GM04504 (cell line): Measurements from ENCODE around the gene PSMD9.
A peak's percentile ranks its signal among the peaks of the same experiment; 100 is the strongest.
"Not testable (repeated sequence)": the region's sequence is repeated elsewhere in the genome, so short reads cannot be mapped to it uniquely, and the experiment has no call there.

Experiments
- DNase-seq: peaks from one replicate; pipeline ENCODE4 v3.0.0-alpha.2; 2012; ENCODE audit warnings: low read depth

Gene PSMD9

DNA sequence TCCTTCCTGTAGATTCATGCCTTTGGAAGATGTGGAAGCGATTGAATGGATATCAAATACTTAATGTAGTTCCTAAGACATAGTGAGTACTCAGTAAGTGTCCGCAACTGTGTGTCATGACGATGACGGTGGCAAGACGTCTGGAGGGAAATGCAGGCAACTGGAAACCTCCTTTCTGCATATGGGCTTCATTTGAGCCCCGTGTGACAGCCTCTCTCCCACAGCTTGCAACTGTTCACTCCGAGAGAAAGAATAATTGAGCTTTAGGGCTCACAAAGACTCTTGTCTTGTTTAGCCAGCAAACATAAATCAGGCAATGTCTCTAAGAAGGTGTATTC lies 36.7 kb downstream of the PSMD9 start:
- peak; percentile 62 for DNase-seq

- DNase-seq: no peak
Observed at GRCh38 chr12:121926874-121927706, 38.5 kb downstream of the PSMD9 start.

GRCh38 chr12:121927813-121928212 lies 39.2 kb downstream of the PSMD9 start:
- no peak for DNase-seq

GRCh38 chr12:121929545-121929944 lies 41.0 kb downstream of the PSMD9 start:
- not testable (repeated sequence) for DNase-seq

DNA sequence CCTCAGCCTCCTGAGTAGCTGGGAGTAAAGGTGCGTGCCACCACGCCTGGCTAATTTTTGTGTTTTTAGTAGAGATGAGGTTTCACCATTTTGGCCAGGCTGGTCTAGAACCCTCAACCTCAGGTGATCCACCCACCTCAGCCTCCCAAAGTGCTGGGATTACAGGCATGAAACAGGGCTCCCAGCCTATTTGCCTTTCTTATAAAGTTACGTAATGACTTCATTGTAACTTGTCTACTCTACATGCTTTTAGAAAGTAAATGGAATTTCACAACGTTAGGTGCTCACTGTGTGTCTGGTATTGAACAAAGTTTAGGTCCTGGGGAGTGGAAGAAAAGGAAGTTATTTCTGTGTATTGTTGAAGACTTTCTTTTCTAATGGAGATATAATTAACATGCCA lies 42.3 kb downstream of the PSMD9 start:
- no peak for DNase-seq

GRCh38 chr12:121932176-121932536 lies 43.6 kb downstream of the PSMD9 start:
- DNase-seq: no peak

GRCh38 chr12:121932914-121933521 lies 44.4 kb downstream of the PSMD9 start:
- DNase-seq: no peak

- no peak for DNase-seq
Observed at GRCh38 chr12:121933522-121934308, 45.1 kb downstream of the PSMD9 start.

DNA sequence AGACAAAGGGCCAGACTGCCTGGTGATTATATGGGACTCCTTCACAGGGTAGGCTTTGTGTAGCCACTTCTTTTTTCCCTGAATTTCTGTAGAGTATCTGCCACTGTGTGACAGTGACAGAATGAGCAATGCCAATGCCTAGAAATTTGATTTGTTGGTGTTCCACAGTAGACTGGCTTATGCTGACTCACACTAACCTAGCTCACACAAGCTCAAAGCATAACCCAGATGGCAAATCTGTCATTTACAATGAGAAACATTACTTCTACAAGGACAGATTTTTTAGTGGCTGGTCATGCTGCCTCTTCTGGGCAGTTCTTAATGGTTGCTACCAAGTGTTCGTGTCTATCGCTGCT lies 45.7 kb downstream of the PSMD9 start:
- DNase-seq: no peak

DNA sequence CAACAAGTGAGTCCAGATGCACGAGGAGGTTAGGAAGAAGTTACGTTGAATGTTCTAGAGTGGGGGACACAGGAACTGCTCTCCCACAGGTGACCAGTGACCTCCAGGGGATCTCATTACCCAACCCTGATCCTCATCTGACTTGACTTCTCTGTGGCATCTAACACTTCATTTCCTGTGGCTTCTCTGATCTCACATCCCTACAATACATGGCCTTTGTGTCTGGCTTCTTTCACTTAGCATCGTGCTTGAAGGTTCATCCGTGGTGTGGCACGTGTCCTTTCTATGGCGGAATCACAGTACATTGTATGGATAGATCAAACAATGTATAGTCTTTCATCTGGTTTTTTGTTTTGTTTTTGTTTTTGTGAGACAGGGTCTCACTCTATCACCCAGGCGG lies 49.1 kb downstream of the PSMD9 start:
- DNase-seq: no peak

- no peak for DNase-seq
Observed at GRCh38 chr12:121939186-121939585, 50.6 kb downstream of the PSMD9 start.

DNA sequence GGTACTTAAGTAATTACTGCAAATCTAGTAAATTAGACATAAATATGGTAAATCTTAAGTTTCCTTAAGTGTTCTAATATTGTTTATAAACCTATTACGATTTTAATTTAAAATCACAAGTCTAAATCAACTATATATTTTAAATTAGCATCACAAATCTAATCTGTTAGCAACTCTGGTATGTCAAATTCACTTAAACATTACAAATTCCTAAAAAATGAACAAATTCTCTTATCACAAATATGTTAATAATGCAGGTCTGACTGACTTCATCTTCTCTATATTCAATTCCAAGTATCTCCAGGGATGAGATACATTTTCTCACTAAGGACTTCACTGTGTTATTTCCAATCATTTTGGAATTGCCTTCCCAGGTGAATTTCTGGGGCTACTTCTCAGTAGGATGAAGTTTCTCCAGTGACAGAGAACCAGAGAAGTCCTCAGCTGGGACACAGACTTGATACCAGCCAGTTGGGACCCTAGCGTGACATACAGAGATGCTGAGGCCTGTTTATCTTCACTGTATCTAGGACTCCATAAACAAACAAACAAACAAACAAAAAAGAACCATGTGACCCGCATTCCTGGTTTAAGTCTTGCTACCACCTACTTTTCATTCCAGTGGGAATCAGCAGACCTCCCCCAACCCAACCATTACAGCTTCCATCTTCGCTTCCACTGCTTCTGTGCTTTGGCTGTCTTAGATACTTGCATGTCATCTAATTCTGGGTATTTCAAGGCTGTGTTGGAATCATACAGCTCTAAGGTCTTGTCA lies 51.6 kb downstream of the PSMD9 start:
- DNase-seq: no peak

DNA sequence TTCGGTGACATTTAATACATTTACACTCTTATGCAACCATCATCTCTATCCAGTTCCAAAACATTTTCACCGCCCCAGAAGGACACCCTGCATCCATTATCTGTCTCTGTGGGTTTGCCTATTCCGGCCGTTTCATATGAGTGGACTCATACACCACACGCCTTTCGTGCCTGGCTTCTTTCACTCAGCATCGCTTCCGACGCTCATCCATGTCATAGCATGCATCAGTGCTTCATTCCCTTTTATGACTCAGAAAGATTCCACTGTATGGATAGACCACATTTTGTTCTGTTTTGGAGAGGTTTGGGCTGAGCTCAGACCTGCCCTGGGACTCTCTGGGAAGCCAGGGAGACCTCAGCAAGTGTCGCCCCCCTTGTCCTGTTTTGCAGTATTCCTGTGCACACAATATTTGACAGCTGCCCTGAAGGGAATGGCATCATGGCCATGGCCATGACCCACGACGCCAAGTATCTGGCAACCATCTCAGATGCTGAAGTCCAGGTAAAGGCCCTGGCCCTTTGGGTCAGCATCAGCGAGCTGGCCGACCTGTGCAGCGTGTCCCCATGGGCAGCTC lies 53.6 kb downstream of the PSMD9 start:
- DNase-seq: no peak

GRCh38 chr12:121943926-121944325 lies 55.3 kb downstream of the PSMD9 start:
- DNase-seq: no peak

DNA sequence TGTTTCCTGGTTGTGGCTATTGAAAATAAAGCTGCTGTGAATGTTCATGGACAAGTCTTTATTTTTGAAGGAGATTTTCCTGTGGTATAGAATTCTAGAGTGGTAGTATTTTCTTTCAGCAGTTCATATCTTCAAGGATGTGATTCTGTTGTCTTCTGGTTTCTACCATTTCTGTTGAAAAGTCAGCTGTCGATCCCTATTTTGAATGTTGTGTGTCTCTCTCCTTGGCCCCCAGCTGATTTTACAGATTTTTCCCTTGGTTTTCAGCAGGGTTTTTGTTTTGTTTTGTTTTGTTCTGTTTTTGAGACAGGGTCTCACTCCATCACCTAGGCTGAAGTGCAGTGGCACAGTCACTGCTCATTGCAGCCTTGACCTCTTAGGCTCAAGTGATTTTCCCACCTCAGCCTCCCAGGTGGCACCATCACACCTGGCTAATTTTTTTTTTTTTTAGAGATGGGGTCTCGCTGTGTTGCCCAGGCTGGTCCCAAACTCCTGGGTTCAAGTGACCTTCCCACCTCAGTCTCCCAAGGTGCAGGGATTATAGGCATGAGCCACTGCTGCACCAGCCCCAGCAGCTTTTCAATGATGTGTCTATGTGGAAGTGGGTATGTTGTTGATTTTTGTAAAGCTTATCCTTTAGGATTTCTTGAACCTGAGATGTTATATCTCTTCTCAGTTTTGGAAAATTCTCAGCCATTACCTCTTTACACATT lies 57.9 kb downstream of the PSMD9 start:
- DNase-seq: no peak

- DNase-seq: no peak
Observed at GRCh38 chr12:121947981-121948380, 59.4 kb downstream of the PSMD9 start.

GRCh38 chr12:121949648-121950397 lies 61.2 kb downstream of the PSMD9 start:
- DNase-seq: no peak

DNA sequence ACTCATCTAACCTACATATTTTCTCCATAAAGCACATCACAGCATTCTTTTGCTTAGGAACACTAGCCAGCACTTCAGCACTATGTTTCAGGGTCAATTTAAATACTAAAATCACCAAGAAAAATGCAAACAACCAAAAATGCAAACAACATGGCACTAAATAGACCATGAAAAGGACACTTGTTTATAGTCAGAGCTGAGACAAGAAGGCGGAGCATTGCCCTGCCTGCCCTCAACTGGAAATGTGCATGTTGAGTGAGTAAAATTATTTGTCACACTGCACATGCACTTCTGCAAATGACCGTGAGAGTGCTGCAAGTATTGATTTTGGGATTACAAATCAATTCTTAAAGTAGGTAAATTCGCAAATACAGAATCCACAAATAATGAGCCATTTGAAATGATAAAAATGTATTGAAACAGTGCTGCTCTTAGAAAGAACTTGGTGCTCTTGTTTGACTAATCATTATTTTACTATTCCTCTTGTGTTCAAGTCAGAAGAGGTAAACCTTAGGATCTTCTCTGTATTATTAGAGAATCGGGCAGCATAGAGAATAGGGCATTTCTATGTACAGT lies 64.6 kb downstream of the PSMD9 start:
- no peak for DNase-seq

DNA sequence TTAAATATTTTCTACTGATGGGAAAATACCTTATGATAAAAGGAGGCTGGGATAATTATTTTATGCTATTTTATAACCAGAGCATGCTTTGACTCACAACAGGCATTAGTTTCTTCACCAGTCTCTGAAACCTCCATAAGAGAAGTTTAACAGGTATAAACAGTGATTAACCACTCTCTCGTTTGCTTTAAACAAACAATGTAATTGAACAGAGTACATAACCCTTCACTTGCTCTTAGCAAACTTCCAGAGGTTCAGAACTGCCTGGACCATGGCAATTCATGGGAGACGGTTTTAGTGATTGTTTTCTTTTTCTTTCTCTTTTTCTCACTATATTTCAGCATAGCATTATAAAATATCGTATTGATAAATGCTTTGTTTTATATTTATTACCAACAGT lies 65.1 kb downstream of the PSMD9 start:
- DNase-seq: no peak
